HG03103 (cell line): Measurements from ENCODE around the gene STAMBP.

Source experiments
- ATAC-seq: cut with Tn5 transposase; IDR thresholded peaks from one replicate; pipeline ENCODE4 v1.9.1; 2021; ENCODE audit warnings: low read depth; ENCODE audit not compliant: unreplicated experiment

STAMBP gene

DNA sequence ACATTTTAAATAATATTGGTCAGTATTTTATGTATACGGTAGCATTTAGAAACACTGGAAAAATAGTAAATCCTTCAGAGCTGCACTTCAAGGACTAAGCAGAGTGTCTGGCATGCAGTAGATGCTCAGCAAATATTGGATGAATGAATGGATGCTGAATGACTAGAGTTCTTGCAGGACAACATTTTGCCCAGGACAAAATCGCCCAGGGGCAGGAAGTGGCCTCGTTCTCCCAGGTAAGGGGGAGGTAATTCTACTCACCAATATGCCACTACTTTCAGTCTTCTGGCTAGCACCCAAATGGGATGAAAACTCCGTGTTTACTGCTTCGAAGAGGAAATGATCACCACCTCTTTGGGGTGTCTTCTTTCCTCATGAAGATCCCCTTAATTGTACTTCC is 93.9 kb downstream of the STAMBP start:
- no peak for ATAC-seq
